HG03025 (cell line): ENCODE data around the gene CD79A.

ENCODE experiments used
- ATAC-seq: cut with Tn5 transposase; IDR thresholded peaks from one replicate; pipeline ENCODE4 v1.9.1; 2021; ENCODE audit warnings: mild to moderate bottlenecking, moderate library complexity; ENCODE audit not compliant: unreplicated experiment, low FRiP score

CD79A gene

DNA sequence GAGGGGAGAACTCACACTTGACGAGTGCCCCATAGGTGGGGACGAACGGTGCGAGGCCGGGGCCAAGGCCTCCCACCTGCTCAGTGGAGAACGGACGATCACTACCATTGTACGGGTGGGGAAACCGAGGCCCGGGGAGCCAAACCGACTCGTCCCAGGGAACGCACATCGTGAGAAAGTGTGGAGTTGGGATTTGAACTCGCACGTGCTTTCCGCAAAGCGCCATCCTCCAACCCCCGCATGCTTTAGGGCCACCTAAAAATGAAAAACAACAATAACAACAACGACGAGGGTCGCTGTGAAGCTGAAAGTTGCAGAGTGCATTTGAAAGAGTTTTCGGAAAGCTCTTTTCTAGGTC, 6.4 kb downstream of the CD79A start:
- no peak for ATAC-seq

DNA sequence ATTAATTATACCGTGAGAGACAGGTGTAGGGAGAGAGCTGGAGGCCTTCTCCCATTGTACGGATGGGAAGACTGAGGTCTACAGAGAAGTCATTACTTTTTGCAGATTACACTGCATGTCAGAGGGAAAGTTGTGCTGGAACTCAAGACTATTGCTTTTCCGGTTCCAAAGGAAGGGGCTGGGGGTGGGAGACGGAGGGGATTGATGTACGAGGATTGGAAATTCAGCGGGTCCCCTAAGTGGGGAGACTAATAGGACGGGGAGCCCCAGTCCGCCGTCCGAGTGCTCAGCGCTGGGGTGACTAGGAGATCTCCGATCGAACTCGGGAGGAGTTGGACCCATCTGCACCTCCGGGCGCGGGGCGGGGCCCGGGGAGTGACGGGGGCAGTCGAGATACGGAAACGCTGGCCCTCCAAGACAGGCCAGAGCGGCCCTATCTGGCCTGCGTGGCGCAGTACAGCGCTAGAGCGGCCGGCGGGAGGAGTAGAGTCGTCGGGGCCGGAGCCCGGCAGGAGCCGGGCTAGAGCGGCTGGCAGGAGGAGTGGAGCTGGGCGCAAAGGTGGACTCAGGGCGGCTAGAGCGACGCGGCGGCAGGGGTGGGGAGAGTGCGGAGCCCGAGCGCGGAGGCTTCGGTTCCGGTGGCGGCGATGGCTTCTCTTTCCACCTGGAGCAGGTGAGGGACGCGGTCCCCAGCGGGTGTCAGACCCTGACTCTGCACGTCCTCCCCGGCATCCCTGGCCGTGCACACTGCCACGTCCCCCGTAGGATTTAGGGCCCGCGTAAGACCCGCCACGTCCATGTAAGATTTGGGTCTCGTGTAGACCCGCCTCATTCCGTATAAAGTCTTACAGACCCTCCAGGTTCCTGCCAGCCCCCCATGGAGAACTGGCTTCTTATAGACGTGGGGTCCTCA, 7.0 kb downstream of the CD79A start:
- peak; percentile 65 for ATAC-seq

DNA sequence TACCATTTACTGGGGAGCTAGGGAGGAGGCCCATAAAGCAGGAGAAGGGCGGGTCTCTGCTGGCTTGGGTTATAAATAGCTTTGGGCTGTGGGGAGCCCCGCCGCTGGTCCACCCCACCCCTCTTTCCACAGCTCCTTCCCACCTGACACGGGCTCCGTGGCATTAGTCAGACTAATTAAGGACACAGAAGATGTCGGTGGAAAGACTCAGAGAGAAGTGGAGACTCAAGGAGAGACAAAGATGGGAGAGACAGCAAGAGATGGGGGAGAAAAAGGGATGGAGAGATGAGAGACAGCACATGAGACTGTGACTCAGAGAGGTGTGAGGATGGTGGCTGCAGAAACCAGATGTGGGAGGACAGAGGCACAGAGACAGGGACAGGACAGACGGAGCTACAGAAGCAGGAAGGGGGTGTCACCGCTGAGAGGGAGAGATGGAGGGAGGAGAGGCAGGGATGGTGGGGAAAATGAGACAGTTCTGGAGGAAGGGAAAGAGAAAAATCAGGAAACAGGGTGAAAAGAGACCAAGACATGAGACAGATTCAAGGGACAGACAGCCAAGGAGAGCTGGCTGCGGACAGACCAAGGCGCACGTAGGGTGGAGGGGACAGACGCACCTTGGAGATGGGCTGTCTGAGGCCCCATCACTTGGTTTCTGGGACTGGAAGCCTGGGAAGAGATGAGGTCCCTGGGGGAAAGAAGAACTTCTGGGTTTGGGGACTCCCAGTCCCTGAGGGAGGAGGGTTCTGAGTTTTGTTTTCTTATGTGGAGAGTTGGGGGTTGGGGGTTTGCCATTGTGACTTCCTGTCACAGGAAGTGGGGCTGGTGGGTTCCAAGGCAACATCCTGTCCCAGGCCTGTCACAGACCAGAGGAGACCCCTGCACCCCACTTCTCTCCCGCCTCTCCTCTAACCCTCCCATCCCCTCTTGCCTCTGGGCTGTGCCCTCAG, 10.0 kb downstream of the CD79A start:
- no peak for ATAC-seq

DNA sequence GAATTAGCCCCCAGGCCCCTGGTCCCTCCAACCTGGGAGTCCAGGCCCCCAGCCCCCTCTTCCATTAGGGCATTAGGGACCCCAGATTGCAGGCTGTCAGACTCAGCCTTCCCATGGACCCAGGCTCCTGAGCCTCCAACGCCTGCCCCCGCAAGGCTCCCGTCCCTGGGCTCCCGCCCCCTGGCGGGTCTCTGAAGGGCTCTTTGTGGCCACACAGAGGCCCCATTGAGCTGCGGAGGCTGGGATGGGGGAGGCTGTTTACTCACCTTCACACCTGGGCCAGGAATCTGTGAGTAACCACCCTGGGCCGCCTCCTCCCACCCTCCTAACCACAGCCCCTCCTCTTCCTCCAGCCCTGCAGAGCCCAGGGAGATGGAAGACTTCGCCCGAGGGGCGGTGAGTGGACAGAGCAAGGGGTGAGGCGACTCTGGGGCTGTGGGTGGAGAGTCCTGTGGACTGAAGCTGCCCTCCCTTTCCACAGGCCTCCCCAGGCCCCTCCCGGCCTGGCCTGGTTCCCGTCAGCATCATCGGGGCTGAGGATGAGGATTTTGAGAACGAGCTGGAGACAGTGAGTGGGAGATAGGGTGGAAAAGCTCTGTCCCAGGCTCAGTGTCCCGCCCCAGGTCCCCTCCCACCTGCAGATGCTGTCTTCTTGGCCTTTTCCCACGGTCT, 10.8 kb downstream of the CD79A start:
- no peak for ATAC-seq

DNA sequence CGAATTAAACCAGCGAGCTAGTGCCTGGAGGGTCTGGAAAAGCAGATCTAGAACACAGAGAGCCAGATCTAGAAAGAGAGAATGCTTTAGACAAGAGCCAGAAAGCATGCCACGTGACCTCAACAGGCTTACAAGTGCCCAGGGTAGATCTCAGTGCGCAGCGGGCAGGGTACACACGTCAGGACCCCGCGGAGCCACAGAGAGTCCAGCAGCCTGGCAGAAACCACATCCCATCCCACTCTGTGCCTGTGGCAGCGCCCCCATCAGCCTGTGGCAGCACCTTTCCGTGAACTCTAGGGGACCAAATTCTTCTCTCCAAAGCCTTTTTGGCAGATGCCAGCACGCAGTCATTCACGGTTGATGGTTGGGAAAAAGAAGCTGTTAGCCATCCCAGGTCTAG, 11.8 kb downstream of the CD79A start:
- no peak for ATAC-seq

DNA sequence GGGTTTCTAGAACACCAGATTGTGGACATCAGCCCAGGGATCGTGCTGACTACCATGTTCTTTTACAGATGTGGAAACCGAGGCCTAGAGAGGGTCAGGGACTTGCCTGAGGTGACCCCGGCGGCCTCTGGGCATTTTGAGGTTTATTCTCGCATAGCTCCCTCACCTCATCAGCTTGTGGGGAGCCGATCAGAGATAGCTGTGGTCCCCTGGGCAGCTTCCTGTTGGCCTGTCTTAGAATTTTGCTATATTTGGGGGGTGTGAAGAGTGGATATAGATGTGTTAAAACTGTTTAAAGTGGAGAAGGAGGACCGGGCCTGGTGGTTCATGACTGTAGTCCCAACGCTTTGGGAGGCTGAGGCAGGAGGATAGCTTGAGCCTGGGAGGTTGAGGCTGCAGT, 12.8 kb downstream of the CD79A start:
- ATAC-seq: no peak

DNA sequence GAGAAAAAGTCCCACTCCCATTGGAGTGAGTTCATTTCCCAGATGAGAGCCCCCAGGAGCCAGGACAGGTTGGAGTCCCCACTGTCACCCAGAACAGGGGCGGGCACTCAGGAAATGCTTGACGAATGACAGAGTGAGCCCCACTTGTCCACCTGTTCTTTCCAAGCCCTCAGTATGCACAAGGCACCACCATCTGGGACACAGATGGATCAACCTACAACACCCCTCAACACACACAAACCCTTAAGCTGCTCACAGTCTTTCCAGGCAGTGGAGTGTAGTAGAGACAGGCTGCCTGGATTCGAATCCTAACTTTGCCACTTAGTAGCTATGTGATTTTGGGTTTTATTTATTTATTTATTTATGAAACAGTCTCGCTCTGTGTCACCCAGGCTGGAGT, 13.9 kb downstream of the CD79A start:
- no peak for ATAC-seq

DNA sequence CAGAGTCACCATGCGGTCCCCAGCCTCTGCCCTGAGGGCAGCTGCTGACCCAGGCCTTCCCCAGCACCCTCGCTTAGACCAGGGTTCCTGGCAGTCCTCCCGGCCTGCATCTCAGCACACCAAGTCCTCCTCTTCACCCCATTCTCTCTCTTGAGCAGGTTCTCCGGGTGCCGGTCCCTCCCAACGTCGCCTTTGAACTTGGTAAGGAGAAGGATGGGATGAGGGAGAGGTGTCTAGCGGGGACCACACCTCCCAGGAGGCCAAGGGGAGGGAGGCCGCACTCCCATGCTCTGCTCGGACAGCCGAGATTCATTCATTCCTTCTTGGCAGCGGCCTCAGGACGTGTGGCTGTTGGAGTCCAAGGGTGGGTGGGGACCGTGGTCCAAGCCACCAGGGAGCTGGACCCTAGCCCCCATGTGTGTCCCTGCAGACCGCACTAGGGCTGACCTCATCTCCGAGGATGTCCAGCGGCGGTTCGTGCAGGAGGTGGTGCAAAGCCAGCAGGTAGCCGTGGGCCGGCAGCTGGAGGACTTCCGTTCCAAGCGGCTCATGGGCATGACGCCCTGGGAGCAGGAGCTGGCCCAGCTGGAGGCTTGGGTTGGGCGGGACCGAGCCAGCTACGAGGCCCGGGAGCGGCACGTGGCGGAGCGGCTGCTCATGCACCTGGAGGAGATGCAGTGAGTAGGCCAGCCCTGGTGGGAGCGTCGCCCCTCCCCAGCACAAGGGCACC, 15.3 kb downstream of the CD79A start:
- ATAC-seq: no peak

DNA sequence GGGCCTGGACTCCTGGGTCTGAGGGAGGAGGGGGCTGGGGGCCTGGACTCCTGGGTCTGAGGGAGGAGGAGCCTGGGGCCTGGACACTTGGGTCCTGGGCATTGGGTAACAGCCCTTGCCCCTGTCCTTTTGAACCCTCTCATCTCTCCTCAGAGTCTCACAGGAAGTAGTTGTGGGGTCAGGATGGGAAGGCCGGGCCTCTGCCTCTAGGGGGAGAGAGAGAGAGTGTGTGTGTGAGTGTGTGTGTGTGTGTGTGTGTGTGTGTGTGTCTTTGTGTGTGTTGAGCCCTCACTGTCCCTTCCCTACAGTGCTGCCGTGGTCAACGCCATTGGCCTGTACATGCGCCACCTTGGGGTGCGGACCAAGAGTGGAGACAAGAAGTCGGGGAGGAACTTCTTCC, 16.8 kb downstream of the CD79A start:
- ATAC-seq: no peak

DNA sequence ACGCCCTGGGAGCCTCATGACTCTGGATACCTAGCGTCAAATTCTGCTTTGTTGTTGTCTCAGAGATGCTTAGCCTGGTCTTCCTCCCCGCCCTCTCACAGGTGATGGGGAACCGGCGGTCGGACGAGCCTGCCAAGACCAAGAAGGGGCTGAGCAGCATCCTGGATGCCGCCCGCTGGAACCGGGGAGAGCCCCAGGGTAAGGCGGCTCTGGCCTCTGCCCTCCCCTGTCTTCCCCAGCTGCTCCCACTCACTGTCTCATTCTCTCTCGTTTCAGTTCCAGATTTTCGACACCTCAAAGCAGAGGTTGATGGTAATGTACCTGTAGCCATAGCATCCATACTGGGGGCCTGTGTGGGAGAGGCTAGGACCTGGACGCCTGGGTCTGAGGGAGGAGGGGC, 17.3 kb downstream of the CD79A start:
- ATAC-seq: no peak

DNA sequence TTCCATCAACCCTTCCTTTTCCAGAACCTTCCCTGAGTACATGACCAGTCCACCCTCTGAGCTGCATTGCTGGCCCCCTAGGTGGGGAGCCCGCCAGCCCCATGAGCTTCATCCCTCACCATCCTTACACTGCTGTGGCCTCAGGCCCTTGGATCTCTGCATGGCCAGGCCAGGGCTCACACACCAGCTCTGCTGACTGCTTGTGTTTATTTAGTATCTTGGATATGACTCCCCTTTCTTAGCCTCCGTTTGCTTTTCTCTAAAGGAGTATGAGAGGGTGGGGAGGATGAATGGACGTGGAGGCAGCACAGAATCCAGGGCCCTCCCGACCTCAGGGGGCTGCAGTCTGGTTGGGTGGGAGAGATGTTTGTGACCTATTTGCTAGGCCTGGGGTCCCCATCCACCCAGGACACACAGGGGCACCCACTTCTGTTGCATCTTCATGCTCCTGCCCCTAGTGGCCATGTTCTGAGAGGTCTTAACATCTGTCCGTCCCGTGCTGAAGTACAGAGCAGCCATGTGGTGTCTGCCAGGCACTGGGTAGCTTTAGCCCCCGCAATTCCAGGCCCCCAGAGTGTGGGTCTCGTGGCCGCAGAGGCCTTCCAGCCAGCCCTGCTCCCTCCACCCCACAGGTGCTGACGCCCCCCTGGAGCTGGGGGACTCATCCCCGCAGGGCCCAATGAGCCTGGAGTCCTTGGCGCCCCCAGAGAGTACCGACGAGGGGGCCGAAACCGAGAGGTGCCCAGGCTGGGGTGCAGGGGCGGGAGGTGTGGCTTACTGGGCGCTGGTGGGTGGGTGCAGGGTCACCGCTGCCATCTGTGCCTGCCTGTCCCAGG, 18.9 kb downstream of the CD79A start:
- no peak for ATAC-seq

DNA sequence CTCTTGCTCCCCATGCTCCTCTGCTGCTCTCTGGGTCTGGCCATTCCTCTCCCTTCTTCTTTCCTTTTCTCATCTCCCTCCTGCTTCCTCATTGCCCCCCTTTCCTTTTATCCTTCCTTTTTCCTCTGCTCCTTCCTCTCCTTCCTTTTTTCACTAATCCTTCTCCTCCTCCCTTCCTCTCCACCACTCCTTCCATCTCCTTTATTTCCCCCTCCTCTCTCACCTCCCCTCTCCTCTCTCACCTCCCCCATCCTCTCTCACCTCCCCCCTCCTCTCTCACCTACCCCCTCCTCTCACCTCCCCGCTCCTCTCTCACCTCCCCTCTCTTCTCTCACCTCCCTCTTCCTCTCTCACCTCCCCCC, 19.5 kb downstream of the CD79A start:
- ATAC-seq: no peak

DNA sequence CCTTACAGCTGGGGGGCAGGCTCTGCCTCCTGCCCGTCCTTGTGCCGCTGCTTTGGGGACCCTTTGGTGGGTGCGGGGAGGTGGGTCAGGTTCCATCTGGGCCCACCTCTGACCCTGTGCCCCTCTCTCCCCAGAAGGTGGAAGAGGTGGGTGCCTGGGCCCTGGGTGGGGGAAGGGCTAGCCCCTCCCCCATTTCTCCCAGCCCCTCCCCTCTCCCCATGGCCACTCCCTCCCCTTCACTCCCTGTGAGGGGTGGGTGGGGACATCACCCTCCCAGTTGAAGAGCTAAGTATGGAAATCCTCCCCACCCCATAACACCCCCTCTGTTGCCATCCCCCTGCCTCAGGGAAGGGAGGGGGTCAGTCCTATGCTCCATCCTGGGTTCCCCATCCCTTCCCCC, 20.1 kb downstream of the CD79A start:
- ATAC-seq: no peak

DNA sequence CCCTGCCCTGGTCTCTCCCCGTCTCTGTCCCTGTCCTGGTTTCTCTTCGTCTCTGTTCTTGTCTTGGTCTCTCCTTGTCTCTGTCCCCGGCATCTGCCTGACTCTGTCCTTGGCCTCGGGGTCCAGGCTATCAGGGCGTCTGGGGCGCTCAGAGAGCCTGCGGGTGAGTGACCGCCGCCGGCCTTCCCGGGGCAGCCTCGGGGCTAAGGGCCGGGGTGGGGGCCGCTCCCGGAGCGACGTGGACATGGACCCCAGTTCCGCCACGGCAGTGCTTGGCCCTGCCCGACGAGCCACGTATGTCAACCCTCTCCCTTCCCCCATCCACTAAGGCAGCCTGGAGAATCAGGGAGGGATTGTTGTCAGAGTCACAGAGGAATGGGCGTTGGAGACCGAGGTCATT, 20.7 kb downstream of the CD79A start:
- no peak for ATAC-seq

DNA sequence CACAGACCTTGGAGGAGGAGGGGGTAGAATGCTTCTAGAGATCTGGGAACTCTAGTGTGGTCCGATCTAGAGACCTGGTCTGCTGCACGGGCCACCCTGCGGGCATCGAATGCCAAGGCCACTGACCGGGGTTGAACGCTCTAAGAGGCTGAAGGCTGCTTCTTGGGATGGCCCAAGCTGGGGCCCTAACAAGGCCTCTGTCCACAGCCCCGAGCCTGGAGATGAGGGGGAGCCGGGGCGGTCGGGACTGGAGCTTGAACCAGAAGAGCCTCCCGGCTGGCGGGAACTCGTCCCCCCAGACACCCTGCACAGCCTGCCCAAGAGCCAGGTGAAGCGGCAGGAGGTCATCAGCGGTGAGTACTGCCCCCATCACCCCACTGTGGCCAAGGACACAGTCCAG, 21.2 kb downstream of the CD79A start:
- no peak for ATAC-seq

DNA sequence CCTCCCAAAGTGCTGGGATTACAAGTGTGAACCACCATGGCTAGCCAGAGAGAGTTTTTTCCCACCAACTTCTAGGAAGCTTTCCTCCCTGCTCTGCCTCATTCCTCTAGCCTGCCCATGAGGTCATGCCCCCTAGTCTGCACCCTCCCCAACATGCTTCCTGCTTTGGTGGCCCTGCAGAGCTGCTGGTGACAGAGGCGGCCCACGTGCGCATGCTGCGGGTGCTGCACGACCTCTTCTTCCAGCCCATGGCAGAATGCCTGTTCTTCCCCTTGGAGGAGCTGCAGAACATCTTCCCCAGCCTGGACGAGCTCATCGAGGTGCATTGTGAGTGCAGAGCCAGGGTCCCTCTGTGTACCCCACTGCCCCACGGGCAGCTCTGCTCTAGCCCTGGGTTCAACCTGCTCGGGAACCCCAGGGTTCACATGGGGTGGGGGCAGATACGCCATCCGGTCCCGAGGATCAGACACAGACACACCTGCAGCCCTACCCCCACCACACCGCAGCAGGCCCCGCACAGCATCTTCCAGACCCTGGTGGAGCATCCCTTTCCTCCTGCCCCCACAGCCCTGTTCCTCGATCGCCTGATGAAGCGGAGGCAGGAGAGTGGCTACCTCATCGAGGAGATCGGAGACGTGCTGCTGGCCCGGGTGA, 24.8 kb downstream of the CD79A start:
- no peak for ATAC-seq

DNA sequence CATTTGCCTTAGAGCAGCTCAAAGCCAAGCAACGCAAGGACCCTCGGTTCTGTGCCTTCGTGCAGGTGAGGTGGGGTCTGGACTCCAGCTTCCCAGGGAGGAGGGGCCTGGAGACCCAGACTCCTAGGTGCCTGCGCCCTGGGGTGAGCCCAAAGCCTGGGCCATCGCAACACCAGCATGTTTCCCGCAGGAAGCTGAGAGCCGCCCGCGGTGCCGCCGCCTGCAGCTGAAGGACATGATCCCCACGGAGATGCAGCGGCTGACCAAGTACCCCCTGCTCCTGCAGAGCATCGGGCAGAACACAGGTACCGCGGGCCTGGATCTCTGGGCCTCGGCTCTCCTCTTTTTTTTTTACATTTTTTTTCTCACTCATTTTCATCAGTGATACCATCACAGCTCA, 25.5 kb downstream of the CD79A start:
- no peak for ATAC-seq

DNA sequence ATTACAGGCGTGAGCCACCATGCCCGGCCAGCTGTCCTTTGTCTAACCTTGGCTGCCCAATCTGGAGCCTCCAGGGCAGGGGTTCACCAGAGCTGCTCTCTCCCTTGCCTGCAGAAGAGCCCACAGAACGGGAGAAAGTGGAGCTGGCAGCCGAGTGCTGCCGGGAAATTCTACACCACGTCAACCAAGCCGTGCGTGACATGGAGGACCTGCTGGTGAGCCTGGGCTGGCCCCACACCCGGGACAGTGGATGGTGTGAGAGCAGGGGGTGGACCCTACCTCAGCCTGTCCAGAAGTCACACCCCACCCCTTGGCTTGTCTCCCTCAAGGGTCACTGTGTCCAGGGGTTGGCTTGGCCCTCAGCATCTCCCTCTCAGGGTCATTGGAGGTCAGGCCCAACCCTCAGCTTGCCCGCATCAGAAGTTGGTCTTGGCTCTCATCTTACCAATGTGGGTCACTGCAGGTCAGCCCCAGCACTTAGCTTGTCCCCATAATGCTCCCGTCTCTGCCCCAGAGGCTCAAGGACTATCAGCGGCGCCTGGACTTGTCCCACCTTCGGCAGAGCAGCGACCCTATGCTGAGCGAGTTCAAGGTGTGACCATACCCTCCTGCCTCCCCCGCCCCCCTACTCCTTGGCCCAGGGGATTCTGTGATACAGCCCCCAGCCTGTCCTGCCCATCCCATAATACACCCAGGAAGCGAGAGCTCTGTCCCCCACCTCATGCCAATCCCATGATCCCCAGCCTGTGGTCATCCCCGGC, 26.3 kb downstream of the CD79A start:
- no peak for ATAC-seq
